Stimulated activated CD8-positive, alpha-beta memory T cell treated with anti-CD3 and anti-CD28 coated beads, Interleukin-7, amount 100 ng/mL, for 4 hours (primary cell): Measurements from ENCODE around the gene IL17B.
"Not testable (repeated sequence)": the region's sequence is repeated elsewhere in the genome, so short reads cannot be mapped to it uniquely, and the experiment has no call there.

Experiments
- DNase-seq, 2 donors: peaks; one replicate each; pipeline ENCODE4 v3.0.0-alpha.2; 2020; ENCODE audit warnings: low read depth in 2 of 2

IL17B gene

DNA sequence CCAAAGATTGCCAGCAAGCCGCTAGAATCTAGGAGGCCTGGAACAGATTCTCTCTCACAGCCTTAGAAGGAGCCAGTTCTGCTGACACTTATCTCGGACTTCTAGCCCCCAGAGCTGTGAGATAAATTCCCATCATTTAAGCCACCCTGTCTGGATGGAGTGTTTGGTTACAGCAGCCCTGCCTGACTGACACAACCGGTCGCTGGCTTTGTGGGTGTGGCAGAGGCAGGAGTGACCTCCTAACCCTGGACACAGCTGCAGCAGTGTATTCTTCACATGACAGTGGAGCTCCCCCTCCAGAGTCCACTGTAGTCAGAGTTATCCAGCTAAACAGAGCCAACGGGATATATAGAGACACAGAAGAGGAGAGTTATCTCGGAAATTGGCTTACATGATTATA lies 21.2 kb upstream of the IL17B start:
- DNase-seq: no peak

DNA sequence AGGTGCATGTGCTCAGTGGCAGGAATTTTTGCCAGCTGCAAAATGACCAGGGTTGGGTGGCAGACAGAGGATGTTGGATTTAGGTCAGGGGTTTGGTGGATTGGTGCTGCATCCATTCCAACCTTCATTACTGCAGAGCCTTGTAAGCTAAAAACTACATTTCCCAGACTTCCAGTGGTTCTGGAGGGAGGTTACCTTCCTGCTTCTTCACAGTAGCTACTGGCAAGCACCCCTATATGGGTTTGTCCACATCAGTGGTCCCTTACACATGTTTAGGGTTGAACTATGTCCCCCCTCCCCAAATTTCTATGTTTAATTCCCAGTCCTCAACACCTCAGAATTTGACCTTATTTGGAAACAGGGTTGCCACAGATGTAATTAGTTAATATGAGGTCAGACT lies 20.7 kb upstream of the IL17B start:
- DNase-seq: no peak

DNA sequence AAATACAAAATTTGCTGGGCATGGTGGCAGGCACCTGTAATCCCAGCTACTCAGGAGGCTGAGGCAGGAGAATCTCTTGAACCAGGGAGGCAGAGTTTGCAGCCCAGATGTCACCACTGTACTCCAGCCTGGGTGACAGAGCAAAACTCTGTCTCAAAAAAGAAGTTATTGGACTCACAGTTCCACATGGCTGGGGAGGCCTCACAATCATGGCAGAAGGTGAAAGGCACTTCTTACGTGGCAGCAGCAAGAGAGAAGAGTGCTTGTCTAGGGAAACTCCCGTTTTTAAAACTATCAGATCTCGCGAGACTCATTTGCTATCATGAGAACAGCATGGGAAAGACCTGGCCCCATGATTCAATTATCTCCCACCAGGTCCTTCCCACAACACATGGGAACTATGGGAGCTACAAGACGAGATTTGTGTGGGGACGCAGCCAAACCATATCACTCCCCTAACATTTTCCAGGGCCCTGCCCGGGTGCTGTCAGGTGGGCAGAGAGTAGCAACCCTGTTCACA lies 19.7 kb upstream of the IL17B start:
- DNase-seq: not testable (repeated sequence)

DNA sequence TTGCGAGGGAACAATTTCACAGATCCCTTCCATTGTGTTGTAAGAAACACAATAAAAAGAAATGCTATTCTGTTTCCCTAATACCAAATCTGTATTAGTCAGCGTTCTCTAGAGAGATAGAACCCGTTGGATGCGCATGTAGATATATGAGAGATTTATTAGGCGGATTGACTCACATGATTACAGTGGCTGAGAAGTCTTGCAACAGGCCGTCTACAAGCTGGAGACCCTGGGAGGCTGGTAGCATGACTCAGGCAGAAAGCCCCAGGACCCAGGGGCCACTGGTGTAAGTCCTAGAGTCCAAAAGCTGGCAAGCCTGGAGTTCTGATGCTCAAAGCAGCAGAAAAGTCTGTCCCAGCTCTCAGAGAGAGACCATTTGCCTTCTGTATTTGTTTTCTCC lies 18.4 kb upstream of the IL17B start:
- DNase-seq: no peak

DNA sequence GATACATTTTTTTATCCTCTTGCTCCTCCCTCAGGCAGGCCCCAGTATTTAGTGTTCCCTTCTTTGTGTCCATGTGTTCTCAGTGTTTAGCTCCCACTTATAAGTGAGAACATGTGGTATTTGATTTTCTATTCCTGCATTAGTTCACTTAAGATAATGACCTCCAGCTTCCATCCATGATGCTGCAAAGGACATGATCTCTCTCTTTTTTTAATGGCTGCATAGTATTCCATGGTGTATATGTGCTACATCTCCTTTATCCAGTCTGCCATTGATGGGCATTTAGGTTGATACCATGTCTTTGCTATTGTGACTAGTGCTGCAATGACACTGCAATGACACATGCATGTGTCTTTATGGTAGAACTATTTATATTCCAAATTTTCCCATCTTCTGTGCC lies 15.9 kb upstream of the IL17B start:
- DNase-seq: not testable (repeated sequence)

DNA sequence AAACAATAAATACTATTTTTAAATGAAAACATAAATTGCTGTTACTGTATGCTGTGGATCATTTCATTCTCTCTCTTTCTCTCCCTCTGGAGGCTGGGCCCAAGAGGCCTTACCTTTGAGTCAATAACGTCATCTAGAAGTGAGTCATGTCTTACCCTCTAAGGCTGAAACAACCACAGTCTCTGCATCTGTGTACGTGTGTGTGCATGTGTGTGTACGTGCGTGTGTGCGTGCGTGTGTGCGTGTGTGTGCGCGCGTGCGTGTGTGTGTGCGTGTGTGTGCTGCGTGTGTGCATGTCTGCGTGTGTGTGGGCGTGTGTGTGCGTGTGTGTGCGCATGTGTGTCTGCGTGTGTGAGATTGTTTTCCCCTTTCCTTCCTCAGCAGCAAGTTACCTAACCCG lies 13.6 kb upstream of the IL17B start:
- DNase-seq: no peak

DNA sequence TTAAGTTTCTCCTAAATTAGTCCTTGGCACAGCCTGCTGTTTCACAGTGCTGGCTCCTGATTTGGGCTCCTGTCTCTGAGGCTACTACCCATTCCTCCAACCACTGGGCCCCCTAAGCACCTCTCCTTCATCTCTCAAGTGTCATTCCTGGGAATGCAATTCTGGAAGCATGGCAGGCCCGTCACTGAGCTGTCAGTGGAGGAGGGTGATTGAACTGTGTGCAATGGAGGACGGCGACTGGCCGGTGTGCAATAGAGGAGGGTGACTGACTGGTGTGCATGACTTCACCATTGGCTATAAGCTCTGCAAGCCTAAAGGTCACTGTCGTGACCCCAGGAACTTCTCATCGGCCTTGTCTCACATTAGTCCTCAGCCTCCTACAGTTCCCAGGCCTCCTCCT lies 12.4 kb upstream of the IL17B start:
- no peak for DNase-seq

DNA sequence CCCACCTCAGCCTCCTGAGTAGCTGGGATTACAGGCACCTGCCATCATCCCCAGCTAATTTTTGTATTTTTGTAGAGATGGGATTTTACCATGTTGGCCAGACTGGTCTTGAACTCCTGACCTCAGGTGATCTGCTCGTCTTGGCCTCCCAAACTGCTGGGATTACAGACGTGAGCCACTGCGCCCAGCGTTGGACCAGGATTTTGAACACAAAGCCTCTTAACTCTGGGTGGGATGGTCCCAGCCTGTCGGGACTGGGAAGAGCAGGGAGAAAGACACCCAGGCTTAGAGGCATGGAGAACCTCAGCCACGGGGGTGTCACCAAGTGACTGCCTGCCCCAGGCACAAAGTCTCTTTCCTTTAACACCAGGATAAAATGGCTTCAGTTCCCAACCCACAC lies 12.0 kb upstream of the IL17B start:
- DNase-seq: not testable (repeated sequence)

DNA sequence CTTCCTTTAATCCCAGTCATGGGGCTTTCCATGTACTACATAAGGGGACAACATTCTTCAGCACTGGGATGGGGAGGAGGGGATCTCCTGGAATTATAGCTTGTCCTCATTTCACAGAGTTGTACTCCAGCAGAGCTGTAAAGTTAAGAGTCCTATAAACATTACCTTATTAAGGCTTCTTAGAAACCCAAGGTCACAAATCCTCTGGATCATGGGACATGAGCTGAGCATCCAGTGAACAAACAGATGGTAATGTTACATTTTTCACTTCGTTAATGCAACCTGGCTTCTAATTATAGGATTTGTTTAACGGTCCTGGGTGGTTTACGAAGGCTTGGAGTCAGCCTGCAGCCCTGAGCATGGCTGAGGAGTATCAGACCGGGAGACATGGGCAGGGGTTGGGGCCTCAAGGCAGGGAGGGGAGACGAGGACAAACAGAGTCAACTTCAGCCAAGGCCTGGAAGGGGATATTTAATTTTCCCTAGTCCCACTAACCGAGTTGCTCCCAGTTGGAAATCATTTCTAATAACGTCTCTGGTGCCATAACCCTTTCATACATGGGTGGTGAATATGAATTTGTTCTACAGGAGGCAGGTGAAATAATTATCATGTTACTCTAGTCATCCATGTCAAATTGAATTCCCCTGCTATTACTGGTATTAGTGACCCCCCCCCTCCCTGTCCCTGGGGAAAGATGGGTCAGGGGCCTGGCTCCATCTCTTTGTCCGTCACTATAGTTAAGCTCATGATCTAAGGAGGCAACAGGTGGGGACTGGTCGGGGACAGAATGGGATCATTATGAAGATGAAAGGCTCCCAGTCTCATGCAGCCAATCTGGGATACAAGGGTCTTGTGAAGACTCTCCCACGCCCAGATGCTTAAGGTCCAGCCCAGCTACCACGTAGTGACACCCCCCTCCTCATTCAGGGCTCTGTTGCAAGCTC lies 10.7 kb upstream of the IL17B start:
- DNase-seq: no peak

DNA sequence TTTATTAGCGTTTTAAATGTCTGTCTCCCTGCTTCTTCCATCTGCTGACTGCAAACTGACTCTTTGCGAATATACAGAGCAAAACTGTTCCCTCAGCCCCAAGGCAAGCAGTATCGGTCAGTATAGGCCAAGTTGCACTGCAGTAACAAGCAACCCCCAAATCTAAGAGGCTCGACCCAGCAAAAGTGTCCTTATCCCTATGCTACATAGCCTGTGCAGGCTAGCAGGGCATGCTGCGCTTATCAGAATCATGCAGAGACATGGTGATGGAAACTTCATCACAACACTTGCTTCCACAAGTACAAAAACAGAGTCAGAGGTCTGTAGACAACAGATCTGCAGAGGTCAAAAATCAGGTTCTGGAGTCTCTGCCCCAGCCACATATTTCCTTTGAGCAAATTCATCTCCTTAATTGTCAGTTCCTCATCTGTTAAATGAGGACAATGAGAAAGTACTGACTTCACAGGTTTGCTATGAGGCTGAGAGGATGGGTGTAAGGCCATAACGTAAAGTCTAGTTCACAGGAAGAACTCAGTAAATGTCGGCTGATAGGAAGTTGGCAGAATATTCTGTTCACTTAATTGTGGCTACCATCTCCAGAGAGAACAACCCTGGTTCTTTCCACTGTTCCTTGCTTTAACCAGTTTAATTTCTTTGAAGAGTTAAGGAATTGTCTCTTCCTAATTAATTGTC lies 9.6 kb upstream of the IL17B start:
- DNase-seq: no peak

DNA sequence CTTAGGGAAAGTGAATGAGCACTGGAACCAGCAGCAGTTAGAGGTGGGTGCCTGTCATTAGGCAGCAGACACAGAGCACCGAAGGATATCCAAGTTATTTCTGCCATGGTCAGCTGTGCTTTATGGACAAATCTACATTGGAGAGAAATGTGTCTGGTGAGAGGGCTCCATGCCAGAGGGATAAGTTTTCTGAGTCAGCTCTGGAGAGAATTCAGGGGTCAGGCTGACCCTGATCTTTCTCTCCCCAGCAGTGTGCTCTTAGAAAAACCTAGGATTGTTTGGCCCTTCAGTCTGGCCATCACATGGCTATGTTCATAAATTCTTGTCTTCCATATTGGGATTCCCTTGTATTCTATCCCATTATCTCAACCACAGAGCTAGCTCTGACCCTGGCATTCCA lies 8.9 kb upstream of the IL17B start:
- DNase-seq: no peak

DNA sequence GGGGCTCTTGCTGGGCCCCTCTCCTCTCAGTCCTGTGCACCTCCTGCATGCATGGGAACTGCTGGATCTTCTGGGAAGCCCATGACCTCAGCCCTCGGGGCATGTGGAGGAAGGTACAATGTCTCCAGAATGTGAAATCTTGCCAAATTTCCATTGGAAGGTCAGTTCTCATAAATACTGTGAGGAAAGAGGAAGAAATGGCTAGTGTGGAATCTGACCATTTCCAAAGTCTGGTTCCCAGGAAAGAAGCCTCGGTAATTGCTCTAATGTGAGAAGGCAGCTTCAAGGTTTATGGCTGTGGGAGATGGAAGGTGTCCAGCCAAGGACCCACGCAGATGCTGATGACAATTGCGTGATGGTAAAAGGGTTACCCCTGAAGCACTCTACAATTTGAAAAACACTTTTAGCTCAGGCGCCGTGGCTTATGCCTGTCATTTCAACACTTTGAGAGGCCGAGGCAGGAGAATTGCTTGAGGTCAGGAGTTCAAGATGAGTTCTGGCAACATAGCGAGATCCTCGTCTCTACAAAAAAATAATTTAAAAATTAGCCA lies 8.1 kb upstream of the IL17B start:
- DNase-seq: no peak

DNA sequence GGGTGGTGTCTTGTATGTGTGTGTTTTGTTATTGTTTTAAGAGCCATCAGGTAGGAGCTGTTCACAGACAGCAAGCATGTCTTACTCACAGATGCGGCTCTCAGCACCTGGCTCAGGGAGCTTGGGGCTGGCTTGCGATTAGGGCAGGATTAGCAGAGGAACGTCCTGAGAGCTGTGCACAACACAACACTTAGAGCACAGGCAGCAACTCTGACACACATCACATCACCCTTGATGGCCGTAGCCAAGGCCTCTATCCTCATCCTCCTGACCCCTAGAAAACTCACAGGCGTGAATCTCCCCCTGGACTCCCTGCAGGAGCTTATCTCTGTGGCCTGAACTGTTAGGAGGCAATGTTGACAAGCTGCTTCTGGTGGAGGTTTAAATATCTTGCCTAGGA lies 7.1 kb upstream of the IL17B start:
- no peak for DNase-seq

DNA sequence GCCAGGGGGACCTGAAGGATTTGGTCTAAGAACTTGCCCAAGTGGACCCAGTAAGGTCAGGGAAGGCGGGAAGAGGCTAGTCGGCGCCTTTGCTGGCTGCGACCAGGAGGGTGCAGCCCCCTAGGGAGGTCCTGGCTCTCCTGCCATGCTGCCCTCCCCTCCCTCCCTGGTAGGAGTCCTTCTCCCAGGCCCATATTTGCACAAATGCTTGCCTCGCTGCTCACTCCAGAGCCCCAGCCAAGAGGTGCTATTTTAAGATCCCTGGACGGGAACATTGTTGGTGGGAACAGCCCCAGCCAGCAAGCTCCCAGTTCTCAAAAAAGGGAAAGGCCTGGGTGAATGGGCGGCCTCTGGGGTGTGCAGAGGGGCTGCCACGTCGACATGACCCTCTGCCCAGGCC lies 4.3 kb upstream of the IL17B start:
- DNase-seq: no peak

DNA sequence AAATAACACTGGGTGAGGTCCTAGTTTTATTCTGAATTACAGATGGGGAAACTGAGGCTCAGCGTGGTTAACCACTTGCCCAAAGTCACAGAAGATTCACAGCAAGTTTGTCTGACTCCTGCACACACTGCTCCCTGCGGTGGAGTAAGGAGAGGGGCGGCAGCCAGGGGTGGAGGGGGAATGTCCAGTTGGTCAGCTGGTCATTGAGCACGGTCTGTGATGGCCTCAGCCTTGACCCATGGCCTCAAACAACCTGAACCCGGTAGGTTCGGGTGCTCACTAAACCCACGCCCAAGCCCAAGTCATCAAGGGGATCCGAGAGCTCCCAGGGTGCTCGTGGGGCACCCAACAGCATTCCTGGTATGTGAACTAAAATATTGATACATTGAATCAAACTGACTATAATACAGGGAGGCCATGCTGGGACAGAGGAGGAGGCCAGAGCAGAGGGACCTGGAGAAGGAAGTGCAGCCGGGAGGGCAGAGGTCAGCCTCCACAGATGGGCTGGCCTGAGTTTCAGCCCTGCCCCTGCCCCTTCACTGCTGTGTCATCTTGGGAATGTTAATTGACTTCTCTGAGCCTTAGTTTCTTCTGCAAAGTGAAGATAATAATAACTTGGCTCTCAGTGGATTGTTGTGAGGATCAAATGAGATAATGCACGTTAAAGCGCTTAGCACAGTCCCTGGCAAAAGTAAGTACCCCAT lies 3.6 kb upstream of the IL17B start:
- DNase-seq: no peak

DNA sequence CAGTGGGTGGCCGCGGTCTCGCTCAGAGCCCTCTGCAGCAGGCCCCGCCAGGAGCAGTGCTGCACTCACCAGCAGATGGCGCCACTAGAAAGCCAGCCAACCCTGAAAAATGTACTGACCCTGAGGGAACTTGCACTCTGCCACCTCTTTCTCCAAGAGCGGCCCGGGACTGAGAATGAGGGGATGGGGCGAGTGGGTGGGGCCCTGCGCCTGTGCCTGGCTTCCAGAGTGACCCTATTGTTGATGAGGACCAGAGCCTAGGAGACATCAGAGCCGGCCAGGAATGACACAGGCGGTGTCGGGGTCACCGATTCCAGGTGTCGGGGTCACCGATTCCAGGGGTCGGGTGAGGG lies 2.9 kb upstream of the IL17B start:
- peak; percentile 46 to 53 for DNase-seq

DNA sequence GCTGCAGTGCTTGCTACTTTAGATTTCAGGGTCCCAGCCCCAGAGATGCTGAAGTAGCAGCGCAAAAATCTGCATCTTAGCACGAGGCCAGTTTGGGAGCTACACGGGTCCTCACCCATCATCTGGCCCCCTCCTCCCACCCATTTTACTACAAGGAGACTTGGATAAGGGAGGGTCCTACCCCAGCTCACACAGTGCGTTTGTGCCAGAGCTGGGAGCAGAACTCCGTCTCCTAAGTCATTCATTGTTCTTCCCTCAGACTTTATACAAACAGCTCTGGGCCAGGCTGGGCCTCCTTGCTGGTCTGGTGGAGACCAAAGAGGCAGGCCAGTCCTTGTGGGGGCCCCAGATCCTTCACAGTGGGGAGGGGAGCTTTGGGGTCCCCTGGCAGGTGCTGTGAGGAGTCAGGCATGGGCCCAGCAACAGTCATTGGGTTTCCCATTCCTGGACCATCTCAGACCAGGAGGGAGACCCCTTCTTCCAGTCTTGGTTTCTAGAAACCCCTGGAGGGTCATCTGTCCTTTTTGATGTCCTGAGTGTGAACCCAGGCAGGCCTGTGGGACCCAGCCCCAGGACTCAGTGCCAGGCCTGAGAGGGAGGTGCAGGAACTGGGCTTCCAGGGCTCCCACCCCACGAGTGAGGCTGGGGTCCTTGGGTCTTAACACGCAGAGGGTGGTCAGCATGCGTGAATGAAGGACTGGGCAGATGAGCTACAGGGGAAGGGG lies 2.3 kb upstream of the IL17B start:
- no peak for DNase-seq

DNA sequence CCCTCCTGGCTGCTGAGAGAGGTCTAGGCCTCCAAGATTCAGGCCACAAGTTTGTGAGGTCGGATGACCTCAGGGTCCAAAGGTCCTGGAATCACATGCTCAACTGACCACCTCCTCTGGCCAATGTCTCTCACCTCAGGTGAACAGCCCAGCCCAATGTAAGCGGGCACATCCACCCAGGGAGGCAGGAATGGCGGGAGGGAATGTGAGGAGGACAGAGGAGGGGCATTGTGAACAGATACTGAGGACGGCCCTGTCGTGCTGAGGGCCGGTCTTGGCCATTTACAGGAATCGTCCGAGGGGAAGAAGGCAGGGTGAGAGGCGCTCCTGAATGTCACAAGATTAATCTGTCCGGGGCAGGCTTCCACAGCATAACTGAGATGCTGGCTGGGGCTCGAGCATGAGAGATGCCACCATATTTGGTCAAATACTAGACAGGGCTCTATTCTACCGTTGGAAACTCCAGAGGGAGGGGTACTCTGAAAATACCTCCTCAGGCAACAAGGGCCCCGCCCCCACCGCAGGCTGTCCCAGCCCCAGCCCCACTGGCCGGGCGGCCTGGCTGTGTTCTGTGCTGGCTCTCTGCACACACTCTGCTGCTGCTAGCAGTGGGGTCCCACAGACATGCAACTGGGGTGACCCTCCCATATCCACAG lies 1.5 kb upstream of the IL17B start:
- no peak for DNase-seq

DNA sequence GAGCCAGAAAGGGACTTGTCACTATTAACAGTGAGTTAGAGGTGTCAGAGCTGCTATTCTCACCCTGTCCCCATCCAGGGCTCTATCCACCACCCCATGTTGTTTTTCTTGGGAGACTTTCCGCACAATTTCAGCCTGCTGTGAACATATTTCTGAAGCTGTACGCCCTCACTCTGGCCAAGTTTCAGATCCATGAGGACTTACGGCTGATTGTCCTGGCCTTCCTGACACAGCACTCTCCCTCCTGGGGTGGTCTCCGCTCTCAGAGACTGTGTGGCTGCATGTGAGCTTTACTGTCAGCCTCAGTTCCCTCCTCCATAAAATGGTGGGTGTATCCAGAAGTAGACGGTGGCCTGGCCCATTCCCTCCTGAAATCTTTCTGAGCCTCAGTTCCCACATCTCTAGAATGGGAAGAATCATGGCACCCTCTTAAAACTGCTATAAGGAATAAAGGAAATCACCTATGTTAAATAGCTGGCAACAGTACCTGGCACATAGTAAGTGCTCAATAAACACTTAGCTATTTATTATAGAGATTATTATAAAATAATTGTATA lies 804 bp upstream of the IL17B start:
- no peak for DNase-seq

DNA sequence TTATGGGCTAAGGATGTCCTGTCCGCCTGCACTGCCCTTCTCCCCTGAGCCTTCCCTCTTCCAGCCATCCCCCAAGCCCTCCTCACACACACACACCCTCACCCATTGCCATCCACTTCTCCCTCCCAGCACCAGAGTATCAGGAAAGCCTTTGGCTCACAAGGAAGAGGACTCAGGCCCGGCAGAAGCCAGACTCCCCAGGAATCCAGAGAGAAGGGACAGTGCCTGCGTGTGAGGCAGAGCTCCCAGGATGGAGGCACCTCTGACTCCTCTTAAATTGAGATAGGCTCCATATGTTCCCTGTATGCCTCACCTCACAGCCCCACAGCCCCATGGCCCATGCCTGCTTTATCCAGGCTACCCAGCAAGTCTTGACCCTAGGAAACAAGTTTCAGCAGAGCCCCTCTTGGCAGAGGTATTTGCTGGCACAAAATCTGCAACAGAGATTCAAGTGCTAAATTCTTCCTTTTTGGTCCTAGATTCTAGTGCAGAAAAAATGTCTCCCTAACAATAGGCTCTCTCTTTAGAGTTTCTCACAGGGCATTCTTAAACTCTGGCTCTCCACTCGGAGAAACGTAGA lies 761 bp downstream of the IL17B start:
- DNase-seq: no peak
